K562 (cell line): ENCODE data around the gene SAE1. TPM values are rescaled to one million over a fixed set of nuclear protein-coding genes. Genes with fewer than 3 reads are reported as not detected.

Source experiments
- DPF2 ChIP-seq: fragments of 450-650 bp; IDR thresholded peaks from 2 replicates; pipeline ENCODE4 v1.6.1; 2016
- ID3 ChIP-seq, 2 experiments: fragments of 250-450 bp in 1 of 2; fragments of 450-650 bp in 1 of 2; sonication (Bioruptor Pico) in 1 of 2; IDR thresholded peaks; 2 replicates each; pipeline versions ENCODE4 v1.6.1 to v1.8.0; 2016 to 2021; ENCODE audit warnings: mild to moderate bottlenecking in 2 of 2, moderate library complexity in 2 of 2, missing compliant biosample characterization in 1 of 2, missing genetic modification characterization in 1 of 2
- KAT2B ChIP-seq: IDR thresholded peaks from one replicate; pipeline ENCODE4 v1.6.1; 2012; ENCODE audit warnings: low read depth, mild to moderate bottlenecking, control low read depth, inconsistent platforms, low read length, moderate library complexity
- LCOR ChIP-seq: sonication (generic); formaldehyde crosslinking; IDR thresholded peaks from 2 replicates; pipeline ENCODE4 v1.8.0; 2022; ENCODE audit warnings: mild to moderate bottlenecking, missing genetic modification reagents
- MED1 ChIP-seq: sonication (generic); formaldehyde crosslinking; IDR thresholded peaks from 2 replicates; pipeline ENCODE4 v1.8.1; 2023; ENCODE audit warnings: missing genetic modification reagents, borderline replicate concordance
- MTA3 ChIP-seq: fragments of 450-650 bp; formaldehyde crosslinking; IDR thresholded peaks from 2 replicates; pipeline ENCODE4 v1.6.1; 2017; ENCODE audit warnings: mild to moderate bottlenecking, borderline replicate concordance
- TFE3 ChIP-seq: fragments of 450-650 bp; formaldehyde crosslinking; IDR thresholded peaks from 2 replicates; pipeline ENCODE4 v1.4.0; 2020; ENCODE audit warnings: mild to moderate bottlenecking, mixed read lengths
- THAP12 ChIP-seq: fragments of 250-450 bp; sonication (Bioruptor Pico); IDR thresholded peaks from 2 replicates; pipeline ENCODE4 v1.9.0; 2021; ENCODE audit warnings: mild to moderate bottlenecking, inconsistent platforms
- ZHX1 ChIP-seq: fragments of 150-350 bp; conservative IDR thresholded peaks from 2 replicates; pipeline ENCODE4 v1.6.1; 2014; ENCODE audit warnings: low read length
- ZKSCAN1 ChIP-seq: fragments of 150-350 bp; IDR thresholded peaks from 2 replicates; pipeline ENCODE4 v1.6.1; 2016; ENCODE audit warnings: low read depth, low read length
- ZMIZ1 ChIP-seq, 2 experiments: fragments of 150-350 bp in 1 of 2; IDR thresholded peaks; 2 replicates each; pipeline ENCODE4 v1.6.1; 2012 to 2016; ENCODE audit warnings: low read depth in 2 of 2, low read length in 2 of 2, mild to moderate bottlenecking in 1 of 2, moderate library complexity in 1 of 2
- ZNF740 ChIP-seq, 3 experiments: fragments of 200-800 bp in 1 of 3; sonication (Bioruptor generic) in 1 of 3; sonication (generic) in 1 of 3; formaldehyde crosslinking in 1 of 3; IDR thresholded peaks; 2 replicates each; pipeline versions ENCODE4 v1.6.1 to v1.8.0; 2016 to 2022; ENCODE audit warnings: mild to moderate bottlenecking in 2 of 3, missing compliant biosample characterization in 2 of 3, missing genetic modification characterization in 2 of 3, missing genetic modification reagents in 1 of 3
- polyA plus RNA-seq, 8 experiments: library from polyadenylated mRNA; depleted of rRNA in 4 of 8; stranded (reverse) in 5 of 8; unstranded in 3 of 8; fragments of >200 nt; fragmentation: Nextera tagmentation in 2 of 8; fragmentation: Illumina TruSeq in 1 of 8; extraction: Ambion mirVana in 2 of 8; extraction: Trizol in 1 of 8; gene quantifications; 2 replicates each; pipeline versions ENCODE4 v1.2.1 to v1.2.3, GENCODE V29; 2011 to 2014; ENCODE audit warnings: inconsistent platforms in 1 of 8, missing spikeins in 1 of 8
- total RNA-seq, 7 experiments: library from RNA; depleted of rRNA in 6 of 7; stranded (reverse); fragments of >200 nt in 6 of 7; fragmentation: Illumina TruSeq in 2 of 7; extraction: Trizol in 2 of 7; gene quantifications; 2 replicates each; pipeline versions ENCODE4 v1.2.1 to v1.2.3, GENCODE V29; 2011 to 2021; ENCODE audit warnings: low replicate concordance in 1 of 7

Gene SAE1
- total and polyA plus RNA-seq, 9 of the 15 experiments (the other 6 are each of a cell fraction or from before 2014, with no cell fraction given) = 82.8 to 299 (median 217) TPM

- TF ChIP-seq TFE3 (peak; percentile 34), ZNF740 (CRISPR knock-in tag; IDR thresholded peaks at IDR 0.05) (no peak), ZNF740 (tag; IDR thresholded peaks at IDR 0.05) (peak in 1 of 2 experiments; percentile 9; a peak in 1 of 4 replicates), ID3 (CRISPR knock-in tag; IDR thresholded peaks at IDR 0.05) (no peak), ID3 (tag; IDR thresholded peaks at IDR 0.05) (0 out of 2 replicates have a peak, but pooled peaks have one; percentile 32), THAP12 (no peak), LCOR (CRISPR knock-in tag) (peak; percentile 89), MTA3 (peak; percentile 93), MED1 (CRISPR knock-in tag) (no peak), ZMIZ1 (IDR thresholded peaks at IDR 0.05; ENCODE audit: low read depth in 2 of 2, low read length in 2 of 2) (peak in 1 of 2 experiments; percentile 19; a peak in 1 of 4 replicates), DPF2 (peak; percentile 47; the same call in 1 of the 2 replicates), ZKSCAN1 (peak; percentile 20; the same call in 1 of the 2 replicates), ZHX1 (no peak), KAT2B (no peak)
Observed at GRCh38 chr19:47255879-47256692, 125.5 kb downstream of the SAE1 start, which contains the start of gene CCDC9 (continued).
